Stimulated activated naive CD4-positive, alpha-beta T cell (primary cell): ENCODE measurements around the gene BMPER.

Experiments
- DNase-seq, 6 experiments: peaks; one replicate each; lab custom pipeline; 2025; lab: John Stamatoyannopoulos, UW

The BMPER gene

DNA sequence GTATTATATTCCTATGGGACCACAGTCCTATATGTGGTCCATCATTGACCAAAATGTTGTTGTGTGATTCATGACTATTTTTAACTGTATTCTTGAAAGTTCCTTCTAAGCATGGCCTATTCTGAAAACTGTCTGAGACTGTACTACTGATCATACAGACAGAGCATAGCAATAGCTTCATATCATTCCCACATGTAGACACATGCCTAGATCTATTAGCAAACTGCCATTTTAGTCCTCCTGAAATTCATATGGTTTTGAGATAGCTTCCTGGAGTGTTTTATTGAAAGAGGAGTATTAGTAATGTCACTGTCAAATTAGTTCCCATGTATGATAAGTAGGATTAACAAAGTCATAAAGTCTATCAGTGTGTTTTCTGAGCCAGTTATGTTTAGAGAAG lies 157.5 kb downstream of the BMPER start:
- DNase-seq: no peak

DNA sequence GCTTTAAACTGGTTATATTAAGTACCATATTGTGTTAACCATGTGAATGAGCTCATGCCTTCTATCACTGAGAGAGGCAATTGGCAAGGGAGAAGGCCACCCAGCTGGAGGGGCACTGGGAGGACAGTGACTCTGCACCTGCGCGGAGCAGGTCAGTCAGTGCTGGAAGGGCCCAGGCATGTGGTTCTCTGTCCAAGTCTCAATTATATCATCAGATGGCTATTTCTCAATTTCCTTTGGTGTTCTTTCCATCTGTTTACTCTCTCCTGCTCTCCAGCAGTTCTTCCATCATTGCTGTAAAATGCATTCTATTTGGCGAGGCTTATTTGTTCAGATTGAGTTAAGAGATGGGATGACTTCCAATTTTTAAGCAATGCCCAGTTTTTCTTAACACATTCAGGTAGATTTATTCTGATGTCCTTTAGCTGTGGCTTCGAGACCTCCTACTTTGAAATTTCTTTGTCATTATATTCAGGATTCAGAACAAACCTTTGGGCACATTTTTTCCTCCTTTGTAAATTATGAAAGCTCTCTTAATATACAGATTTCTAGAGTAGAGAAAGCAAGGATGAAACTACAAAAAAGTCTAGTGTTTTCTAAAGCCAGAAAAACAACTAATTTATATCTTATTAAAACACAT lies 159.3 kb downstream of the BMPER start:
- no peak for DNase-seq

- no peak for DNase-seq
Measured at GRCh38 chr7:34066411-34066810, 161.1 kb downstream of the BMPER start.

DNA sequence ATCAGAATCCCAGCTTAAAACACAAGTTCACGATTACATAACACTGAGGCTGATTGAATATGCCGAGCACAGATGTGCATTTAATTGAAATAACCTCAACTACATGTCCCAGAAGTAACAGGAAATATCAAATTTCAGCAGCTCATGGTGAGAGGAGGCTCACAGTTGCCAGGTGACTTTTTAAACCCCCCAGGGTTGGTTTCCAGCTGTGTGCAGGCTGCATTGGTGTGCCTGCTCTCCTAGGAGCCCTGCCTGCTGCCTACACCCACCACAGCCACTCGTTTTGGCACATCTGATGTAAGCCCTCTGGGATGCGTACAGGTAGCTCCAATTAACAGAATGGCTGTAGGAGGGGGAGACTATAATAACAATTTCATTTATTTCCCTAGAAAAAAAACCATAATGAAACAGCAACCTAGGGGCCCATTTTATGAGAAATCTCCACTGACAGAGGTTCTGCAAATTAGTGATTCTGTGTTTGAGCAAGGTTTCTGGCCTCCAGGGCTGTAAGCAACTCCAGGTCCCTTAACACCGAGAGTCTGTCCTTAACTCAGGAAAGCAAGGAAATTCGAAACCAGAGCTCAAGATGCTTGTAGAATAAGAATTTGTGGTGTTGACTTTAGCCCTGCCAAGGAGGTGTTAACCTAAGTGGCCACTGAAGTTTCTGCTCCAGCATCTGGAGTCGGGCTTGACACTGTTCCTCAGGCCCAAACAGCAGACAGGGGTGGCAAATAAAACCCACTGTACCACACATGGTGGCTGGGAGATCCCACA lies 161.9 kb downstream of the BMPER start:
- DNase-seq: no peak

DNA sequence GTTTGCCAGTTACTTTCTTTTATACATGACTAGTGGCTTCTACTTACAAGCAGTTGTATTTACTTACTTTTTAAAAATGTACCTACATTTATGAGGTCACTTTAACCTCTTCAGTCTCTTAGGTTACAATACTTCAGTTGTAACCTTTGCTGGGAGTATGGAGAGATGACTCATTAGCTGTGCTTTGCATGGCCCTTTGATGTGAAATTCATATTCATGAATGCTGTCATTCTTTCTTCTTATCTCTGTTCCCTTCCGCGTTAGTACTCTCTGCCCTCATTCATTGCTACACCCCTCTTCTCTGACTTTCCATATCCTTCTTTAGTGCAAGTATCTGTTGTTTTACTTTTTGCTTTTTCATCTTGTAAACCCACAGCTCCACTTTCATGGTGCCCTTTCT lies 164.3 kb downstream of the BMPER start:
- DNase-seq: no peak

- no peak for DNase-seq
Measured at GRCh38 chr7:34070511-34071323, 165.4 kb downstream of the BMPER start.

DNA sequence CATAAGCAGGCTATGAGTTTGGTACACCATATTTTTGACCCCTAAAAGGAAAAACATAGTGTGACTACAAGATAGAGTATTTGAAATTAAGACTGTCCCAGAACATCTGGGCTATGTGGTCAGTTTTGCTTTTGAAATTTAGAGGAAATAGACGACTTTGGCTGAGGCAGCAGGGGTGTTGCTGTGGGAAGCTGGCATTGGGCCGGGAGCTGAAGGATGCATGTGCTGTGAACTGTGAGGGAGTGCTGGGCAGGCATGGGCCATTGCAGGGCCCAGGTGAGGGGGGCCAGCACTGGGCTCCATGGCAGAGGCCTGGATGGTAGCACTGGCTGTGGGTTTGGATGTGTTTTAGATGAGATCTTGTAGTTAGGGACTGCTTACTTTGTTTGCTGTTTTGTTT lies 168.3 kb downstream of the BMPER start:
- no peak for DNase-seq

DNA sequence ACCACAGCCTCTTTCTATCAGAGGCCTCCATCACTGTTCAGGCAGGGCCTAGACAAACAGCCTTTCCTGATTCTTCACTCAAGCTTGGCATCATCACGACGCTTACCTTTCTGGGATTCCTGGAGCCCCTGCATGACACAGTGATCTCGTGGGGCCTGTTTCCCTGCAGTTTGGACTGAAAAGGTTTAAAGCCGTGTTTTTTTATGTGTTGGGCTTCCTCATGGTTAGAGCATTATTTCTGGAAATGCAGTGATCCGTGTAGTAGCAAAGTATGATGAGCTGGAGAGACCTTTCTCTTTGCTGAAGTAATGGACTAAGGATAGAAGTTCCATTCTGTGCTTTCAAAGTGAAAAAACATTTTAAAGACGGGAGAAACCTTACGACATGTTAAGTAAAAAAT lies 169.1 kb downstream of the BMPER start:
- DNase-seq: no peak

- DNase-seq: no peak
Measured at GRCh38 chr7:34075523-34076370, 170.4 kb downstream of the BMPER start.

DNA sequence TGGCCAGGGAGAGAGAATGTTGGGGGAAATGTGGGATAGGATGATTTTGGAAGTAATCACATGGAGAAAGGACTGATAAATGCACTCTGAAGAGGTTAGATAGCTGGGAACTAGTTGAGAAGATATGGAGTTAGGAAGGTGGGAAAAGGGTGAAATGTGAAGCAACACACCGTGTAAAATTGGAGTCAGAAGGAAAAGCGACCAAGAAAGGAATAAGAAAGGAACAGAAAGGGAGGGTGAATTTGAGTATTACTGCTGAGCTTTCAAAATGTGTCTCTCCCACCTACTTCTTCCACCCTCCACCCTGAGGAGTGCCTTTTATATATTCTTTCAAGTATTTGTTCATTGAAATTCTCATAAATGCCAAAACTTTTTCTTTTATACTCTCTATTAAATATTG lies 171.8 kb downstream of the BMPER start:
- DNase-seq: no peak

DNA sequence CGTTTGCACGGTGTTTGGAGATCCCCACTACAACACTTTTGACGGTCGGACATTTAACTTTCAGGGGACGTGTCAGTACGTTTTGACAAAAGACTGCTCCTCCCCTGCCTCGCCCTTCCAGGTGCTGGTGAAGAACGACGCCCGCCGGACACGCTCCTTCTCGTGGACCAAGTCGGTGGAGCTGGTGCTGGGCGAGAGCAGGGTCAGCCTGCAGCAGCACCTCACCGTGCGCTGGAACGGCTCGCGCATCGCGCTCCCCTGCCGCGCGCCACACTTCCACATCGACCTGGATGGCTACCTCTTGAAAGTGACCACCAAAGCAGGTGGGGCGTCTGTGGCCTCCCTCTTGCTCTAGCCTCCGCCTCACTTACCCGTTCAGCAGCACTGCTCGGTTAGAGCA lies 173.5 kb downstream of the BMPER start:
- no peak for DNase-seq

- DNase-seq: no peak
Measured at GRCh38 chr7:34080513-34080912, 175.2 kb downstream of the BMPER start.

DNA sequence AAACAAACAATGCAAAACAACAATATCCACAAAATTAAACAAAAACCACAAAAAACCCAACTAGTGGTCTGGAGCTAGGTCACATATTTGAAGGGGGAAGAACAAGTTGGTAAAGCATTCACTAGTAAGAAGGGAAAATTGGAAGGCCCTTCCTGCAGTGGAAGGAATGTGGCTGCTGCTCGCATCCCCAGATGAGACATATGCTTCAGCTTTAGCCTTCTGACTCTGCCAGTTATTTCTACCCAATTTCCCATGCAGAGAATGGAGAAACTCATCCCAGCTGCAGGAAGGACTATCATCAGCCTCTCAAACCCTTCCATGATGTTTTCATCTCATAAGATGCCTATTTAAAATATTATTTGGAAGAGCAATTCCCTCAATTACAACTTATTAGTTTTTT lies 176.6 kb downstream of the BMPER start:
- no peak for DNase-seq

DNA sequence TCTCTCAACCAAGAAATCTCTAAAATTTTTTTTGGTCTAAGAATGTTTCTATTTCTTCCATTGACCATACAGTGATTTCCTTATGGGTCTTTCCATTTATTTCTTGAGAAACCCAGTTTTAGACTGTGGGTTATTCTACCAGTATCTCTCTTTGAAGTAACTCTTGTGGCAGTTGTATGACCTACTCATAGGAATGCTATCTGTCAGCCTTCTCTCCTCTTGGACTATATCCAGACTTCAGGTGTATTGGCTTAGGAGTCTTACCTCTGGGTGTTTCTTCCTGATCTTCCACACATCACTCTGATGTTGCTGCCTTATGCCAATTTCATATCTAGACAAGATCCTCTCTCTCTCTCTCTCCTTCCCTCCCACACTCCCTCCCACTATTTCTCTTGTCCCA lies 178.1 kb downstream of the BMPER start:
- no peak for DNase-seq

DNA sequence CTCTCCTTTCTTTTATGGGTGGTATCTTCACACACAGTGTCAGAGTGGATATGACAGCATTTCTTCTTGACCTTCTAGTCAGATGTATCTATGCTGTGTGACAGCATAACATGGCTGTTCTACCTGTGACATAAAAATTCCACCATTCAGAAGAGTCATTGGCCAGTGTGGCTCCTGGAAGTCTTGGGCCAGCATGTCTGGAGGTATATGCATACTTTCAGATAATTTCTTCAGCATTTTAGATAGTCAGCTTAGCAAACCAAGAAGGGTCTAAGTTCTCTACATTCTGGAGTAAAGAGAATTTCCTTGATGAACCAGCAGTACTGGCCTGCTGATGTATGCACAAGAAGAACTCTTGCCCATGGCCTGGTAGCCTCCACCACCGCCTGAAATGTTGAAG lies 179.3 kb downstream of the BMPER start:
- DNase-seq: no peak

DNA sequence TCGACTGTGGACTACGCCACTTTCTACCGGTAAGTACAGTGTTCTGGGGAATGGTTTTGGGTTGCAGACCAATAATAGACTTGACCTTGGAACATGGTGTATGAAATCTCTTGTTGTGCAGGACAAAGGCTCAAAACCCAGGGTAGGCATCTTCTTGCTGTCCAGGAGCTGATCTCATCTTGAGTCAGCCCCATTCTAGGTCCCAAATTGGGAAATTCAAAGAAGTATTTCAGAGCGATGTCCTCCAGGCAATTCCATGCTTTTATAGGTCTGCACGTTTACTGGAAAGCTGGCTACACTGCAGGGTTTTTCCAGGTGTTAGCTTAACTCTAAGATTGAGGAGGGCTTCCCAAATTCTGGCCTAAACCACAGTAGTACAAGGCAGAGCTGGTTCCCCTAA lies 180.7 kb downstream of the BMPER start:
- no peak for DNase-seq

DNA sequence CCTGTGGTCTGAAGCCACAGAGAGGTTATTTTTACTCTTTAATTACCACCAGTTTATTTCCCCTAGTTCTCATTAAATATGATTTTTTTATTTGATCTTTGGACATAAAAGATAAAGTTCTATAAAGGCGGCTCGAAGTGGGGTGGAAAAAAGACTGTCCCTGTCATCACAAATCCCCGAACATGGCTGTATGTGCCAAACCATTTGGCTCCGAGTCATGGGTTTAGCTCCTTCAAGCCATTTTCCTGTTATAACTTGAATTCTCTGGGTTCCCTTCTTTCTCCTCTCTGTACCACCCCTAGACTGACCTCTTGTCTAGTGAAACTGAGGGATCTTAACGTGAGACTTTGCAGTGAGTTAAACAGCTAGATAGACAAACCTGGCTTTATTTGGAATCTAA lies 181.6 kb downstream of the BMPER start:
- no peak for DNase-seq

GRCh38 chr7:34087892-34088891 lies 182.9 kb downstream of the BMPER start:
- no peak for DNase-seq

DNA sequence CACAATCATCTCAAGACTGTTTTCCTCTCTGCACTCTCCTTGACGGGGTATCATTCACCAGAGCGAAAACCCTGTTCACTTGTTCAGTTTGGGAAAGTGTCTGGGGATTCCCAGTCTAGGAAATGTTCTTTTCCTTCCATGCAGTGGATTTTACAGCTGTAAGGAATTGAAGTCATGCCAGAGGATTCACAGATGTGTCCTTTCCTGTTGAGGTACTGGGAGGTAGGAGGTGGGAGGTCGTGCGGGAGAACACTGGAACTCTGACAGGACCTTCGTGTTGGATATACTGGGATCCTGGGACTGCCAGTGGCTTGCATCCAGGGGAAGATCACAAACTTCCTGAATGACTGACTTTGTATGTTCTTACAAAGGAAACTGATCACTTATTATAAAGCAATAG lies 185.5 kb downstream of the BMPER start:
- no peak for DNase-seq

DNA sequence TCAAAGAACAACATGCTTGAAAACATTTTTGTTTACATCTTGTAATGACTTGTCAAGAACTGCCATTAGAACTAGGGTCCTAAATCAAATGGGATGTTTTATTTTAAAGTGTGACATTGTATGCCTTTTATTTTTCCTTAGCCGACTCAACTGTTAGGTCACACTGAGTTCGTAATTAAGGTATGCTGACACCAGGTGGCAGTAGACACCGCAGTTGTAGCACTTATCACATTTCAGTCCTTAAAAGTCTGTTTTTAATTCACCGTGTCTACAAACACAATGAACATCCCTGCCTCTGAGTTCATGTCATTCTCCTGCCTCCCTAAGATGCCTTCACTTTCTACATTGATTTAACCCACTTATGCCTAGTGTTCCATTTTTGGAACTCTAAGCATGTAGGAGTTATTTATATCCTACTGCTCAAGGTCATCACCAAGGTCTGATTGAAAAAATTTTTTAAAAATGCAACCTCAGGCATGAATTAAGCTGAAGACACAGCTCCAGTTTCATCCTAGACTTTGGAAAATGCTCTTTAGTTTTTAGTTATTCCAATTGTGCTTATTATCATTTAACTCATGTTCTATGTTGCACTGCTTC lies 186.1 kb downstream of the BMPER start:
- no peak for DNase-seq
